HEK293T (cell line): ENCODE results near the gene USO1.

ENCODE experiments used
- BHLHE40 ChIP-seq: fragments of 450-650 bp; IDR thresholded peaks from 2 replicates; pipeline ENCODE4 v1.6.1; 2016; ENCODE audit warnings: mild to moderate bottlenecking, moderate library complexity, borderline replicate concordance
- CTBP1 ChIP-seq: fragments of 450-650 bp; IDR thresholded peaks from 2 replicates; pipeline ENCODE4 v1.6.1; 2016; ENCODE audit warnings: borderline replicate concordance
- ELF4 ChIP-seq: fragments of 450-650 bp; IDR thresholded peaks from 2 replicates; pipeline ENCODE4 v1.6.1; 2017; ENCODE audit warnings: antibody characterized with exemption
- FOXA1 ChIP-seq: fragments of 450-650 bp; IDR thresholded peaks from 2 replicates; pipeline ENCODE4 v1.6.1; 2016; ENCODE audit warnings: mild to moderate bottlenecking
- FOXM1 ChIP-seq: fragments of 450-650 bp; IDR thresholded peaks from 2 replicates; pipeline ENCODE4 v1.6.1; 2017; ENCODE audit warnings: mild to moderate bottlenecking, borderline replicate concordance
- L3MBTL2 ChIP-seq: fragments of 450-650 bp; conservative IDR thresholded peaks from 2 replicates; pipeline ENCODE4 v1.6.1; 2016; ENCODE audit warnings: mild to moderate bottlenecking
- LEF1 ChIP-seq: fragments of 450-650 bp; IDR thresholded peaks from 2 replicates; pipeline ENCODE4 v1.6.1; 2017; ENCODE audit warnings: mild to moderate bottlenecking, borderline replicate concordance
- NFRKB ChIP-seq: fragments of 450-650 bp; IDR thresholded peaks from 2 replicates; pipeline ENCODE4 v1.6.1; 2016; ENCODE audit warnings: mild to moderate bottlenecking, moderate library complexity
- PKNOX1 ChIP-seq: fragments of 450-650 bp; IDR thresholded peaks from 2 replicates; pipeline ENCODE4 v1.6.1; 2016
- SP1 ChIP-seq: fragments of 450-650 bp; IDR thresholded peaks from 2 replicates; pipeline ENCODE4 v1.6.1; 2017
- SUZ12 ChIP-seq: fragments of 450-650 bp; IDR thresholded peaks from 2 replicates; pipeline ENCODE4 v1.6.1; 2016; ENCODE audit warnings: mild to moderate bottlenecking
- TARDBP ChIP-seq: fragments of 450-650 bp; IDR thresholded peaks from 2 replicates; pipeline ENCODE4 v1.6.1; 2016
- ZNF384 ChIP-seq: fragments of 450-650 bp; IDR thresholded peaks from 2 replicates; pipeline ENCODE4 v1.6.1; 2016

DNA sequence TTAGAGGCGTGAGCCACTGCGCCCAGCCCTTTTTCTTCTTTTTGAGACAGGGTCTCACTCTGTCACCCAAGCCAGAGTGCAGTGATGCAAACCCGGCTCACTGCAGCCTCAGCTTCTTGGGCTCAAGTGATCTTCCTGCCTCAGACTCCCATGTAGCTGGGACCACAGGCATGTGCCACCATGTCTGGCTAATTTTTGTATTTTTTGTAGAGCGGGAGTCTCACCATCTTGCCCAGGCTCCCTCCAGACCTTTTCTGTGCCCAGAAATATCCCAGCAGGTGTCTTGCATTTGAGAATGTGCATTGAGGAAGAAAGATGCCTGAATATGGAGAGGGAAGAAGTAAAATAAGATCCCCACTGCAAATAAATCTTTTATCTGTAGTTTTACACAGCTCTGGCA, 119.2 kb downstream of the USO1 start:
- TF ChIP-seq ELF4 (no peak), FOXA1 (no peak), FOXM1 (no peak), LEF1 (no peak), NFRKB (no peak), BHLHE40 (no peak), SUZ12 (no peak), ZNF384 (no peak), TARDBP (no peak), CTBP1 (no peak), SP1 (no peak), PKNOX1 (no peak), L3MBTL2 (no peak)
